HG03439 (cell line): ENCODE measurements around the gene P2RX6.
"Not testable (repeated sequence)": the region's sequence is repeated elsewhere in the genome, so short reads cannot be mapped to it uniquely, and the experiment has no call there.

Experiments
- ATAC-seq: cut with Tn5 transposase; IDR thresholded peaks from one replicate; pipeline ENCODE4 v1.9.1; 2021; ENCODE audit warnings: mild to moderate bottlenecking, moderate library complexity; ENCODE audit not compliant: unreplicated experiment

Gene P2RX6

DNA sequence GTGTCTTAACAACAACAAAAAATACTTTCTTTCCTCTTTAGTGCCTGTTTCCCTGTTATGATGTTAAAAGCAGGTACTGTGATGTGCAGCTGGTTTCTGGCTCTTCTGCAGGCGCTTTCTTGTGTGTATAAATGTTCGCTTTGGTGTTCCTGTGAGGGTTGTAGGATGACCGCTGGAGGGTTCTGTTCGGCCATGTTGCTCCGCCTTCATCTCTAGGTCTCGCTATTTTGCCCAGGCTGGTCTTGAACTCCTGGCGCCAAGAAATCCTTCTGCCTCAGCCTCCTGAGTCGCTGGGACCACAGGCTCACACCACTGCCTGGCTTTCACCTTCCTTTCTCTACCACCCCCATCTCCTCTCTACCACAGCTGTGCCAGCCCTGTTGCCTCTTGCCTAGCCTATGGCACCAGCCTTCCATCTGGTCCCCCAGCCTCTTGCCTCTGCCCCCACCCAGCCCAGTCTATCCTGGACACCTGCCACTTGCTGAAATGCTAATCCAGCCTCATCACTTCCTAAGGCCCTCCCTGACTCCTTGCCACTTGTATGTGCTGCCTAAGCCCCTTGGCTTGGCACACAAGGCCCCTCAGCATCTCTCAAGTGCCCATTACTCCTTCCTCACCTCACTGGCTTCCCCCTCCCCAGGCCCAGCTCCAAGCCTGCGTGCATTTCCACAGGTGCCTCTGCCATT is 36.3 kb downstream of the P2RX6 start:
- ATAC-seq = no peak

GRCh38 chr22:21051831-21052400 is 37.0 kb downstream of the P2RX6 start:
- no peak for ATAC-seq

DNA sequence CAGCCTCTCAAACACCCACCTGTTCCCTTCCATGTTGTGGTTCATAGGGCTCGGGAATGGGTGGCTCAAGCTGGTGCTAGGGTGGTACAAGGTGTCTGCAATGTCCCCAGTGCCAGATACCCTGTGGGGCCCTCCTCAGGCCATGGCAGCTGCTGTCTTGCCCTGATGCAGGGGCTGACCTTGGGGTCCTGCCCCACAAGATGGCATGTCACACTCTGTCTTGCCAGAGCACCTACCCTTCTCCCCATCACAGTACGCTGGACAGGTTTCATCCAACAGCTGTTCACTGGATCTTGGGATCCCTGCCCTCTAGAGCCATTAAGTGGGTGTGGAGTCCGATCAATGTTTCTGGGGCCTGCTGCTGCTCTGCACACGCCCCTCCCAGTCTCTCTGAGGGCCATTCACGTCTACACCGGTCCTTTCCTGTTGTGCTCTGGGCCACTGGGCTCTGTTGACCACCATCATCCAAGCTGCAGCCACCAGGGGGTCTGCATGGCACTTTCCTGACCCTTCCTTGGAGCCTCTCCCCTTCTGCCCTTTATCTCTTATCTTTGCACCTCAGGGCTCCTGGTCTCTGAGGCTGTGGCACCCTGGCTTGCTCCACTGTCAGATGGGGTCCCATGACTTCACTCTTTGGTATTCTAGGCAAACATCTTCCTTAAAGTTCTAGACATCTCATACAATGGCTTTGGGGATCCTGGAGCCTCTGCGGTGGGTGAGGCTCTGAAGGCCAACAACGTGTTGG is 37.9 kb downstream of the P2RX6 start:
- no peak for ATAC-seq

GRCh38 chr22:21054046-21054713 is 39.2 kb downstream of the P2RX6 start:
- ATAC-seq = no peak

- ATAC-seq = no peak
Measured at GRCh38 chr22:21054714-21055563, 40.0 kb downstream of the P2RX6 start.

DNA sequence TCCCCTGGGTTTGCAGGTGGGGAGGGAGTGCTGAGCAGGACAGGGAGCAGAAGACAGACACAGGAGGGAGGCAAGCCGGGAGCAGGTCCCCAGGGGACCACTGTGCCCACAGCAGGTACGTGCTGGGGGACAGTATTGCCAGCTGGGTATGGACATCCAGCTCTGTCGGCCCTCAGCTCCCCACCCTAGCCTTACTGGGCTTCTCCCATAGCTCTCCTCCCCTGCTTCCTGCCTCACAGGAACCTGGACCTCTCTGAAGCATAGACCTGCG is 40.5 kb downstream of the P2RX6 start:
- ATAC-seq = no peak

DNA sequence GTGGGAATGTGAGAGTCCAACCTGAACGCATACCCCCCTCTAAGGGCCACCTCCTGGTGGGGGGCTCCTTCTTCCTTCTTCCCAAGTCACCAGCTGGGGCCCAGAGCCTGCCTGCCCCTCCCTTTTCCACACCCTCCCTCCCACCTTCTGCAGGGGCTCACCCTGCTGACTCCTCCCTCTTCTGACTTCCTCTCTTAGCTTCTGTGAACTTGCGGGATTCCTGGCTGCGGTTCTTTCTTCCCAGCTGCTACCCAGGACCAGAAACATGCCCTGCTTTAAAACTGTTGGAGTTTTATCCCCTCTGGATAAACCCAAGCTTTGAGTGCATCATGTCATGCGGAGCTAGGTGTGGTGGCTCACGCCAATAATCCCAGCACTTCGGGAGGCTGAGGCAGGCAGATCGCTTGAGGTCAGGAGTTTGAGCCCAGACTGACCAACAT is 40.9 kb downstream of the P2RX6 start:
- no peak for ATAC-seq

DNA sequence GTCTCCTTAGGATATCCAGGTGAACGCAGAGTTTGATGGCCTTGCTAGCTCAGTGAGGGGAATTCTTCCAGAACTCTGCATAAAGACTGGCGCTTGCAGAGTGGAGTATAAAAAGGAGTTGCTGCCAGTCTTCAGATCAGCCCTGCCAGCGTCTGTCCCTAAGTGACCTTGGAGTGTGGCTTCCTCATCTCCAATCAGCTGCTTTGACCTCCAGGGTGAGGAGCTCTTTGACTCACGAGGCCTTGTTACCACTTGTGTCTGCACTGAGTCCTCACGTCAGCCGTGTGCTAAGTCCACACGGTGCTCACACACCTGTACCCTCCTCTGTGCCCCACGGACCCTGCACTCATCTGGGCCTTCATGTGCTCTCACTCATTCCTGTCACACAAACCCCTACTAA is 45.4 kb downstream of the P2RX6 start:
- not testable (repeated sequence) for ATAC-seq

DNA sequence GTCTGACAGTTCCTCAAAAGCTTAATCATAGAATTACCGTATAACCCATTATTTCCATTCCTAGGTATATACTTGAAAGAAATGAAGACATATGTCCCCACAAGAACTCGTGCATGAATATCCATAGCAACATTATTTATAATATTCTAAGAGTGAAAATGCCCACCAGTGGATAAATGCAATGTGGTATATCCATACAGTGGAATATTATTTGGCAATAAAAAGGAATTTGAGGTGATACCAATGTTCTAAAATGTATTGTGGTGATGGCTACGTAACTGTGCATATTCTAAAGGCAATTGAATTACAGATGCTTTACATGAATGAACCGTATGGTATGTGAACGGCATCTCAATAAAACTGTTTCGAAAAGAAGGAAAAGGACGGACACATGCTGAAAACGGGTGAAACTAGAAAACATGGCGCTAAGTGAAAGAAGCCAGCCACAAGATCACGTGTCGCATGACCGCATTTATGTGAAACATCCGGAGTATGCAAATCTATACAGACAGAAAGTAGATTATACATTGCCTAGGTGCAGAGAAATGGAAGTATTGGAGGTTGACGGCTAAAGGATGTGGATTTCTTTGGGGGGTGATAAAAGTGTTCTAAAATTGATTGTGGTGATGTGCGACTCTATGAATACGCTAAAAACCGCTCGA is 46.8 kb downstream of the P2RX6 start:
- not testable (repeated sequence) for ATAC-seq

GRCh38 chr22:21064425-21064824 is 49.5 kb downstream of the P2RX6 start:
- not testable (repeated sequence) for ATAC-seq

DNA sequence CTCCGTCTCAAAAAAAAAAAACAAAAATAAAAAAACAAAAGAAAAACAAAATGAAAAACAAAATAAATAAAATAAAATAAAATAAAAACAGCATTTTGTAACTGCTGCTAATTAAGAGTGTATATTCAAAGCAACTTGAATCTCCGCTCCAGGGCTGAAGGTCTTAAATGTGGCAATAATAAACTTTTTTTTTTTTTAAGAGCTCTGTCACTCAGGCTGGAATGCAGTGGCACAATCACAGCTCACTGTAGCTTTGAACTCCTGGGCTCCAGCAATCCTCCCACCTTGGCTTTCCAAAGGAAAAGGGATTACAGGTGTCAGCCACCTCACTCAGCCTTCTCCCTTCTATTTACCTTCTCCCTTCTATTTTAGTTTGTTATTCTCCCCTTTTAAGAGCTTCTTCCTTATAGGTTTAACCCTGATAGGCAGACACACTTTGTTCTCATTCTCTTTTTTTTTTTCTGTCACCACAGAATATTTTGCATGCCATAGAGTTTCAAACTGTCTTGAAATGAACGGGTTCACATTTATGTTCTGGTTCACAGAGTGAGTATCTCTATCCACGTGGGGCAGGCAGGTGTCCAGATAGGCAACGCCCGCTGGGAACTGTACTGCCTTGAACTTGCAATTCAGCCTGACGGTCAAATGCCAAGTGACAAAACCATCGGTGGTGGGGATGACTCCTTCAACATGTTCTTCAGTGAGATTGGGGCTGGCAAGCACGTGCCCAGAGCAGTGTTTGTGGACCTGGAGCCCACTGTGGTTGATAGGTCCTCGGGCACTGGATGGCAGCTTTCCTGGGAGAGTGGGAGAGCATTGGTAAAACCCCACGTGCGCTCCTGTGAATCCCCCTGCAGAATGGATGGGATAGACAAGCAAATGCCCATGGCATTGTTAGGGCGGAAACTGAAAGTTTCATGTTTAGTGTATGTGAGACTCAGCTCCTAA is 50.2 kb downstream of the P2RX6 start:
- ATAC-seq = no peak

- ATAC-seq = no peak
Measured at GRCh38 chr22:21067075-21067900, 52.3 kb downstream of the P2RX6 start.

GRCh38 chr22:21067901-21068680 is 53.1 kb downstream of the P2RX6 start:
- ATAC-seq = no peak

- no peak for ATAC-seq
Measured at GRCh38 chr22:21068681-21069276, 53.8 kb downstream of the P2RX6 start.

DNA sequence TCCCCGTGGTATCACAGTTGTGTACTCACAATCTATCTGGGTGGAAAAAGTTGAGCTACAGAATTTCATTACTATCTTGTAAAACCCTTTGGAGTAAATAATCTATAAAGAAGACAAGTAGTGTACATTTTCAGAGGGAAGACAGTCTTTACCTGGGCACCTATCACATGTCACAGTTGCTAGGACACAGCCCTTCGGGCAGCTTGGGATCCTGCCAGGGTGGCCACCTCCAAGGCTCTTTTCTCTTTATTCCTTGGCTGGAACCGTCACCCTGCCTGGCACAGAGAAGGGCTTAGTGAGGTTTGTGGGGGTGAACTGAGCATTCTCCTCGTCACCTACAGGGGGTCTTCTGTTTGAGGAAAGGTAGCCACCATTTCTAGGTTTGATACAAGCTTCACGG is 54.4 kb downstream of the P2RX6 start:
- no peak for ATAC-seq

- no peak for ATAC-seq
Measured at GRCh38 chr22:21070690-21071615, 56.0 kb downstream of the P2RX6 start.
